HCT116 (cell line): Measurements from ENCODE around the gene ZNF711. TPM values are rescaled to one million over a fixed set of nuclear protein-coding genes. Genes with fewer than 3 reads are reported as not detected.
"Not testable (repeated sequence)": the region's sequence is repeated elsewhere in the genome, so short reads cannot be mapped to it uniquely, and the experiment has no call there.

Experiments used
- ATAC-seq: fragments of 200-7000 bp; cut with Tn5 transposase; 2 replicates; pipeline ENCODE4 v1.9.1; 2020; ENCODE audit warnings: mild to moderate bottlenecking, moderate library complexity
- BruUV-seq: library from RNA; stranded (reverse); fragments of 400-500 nt; replicated peaks from 2 replicates; lab custom pipeline; 2021; lab: Mats Ljungman, UMichigan
- CTCF ChIA-PET: fragments of 300-600 bp; sonication (Branson Sonifier 250); formaldehyde crosslinking; loops from one replicate; lab custom pipeline; 2021; ENCODE audit warnings: antibody characterized with exemption; lab: Charles Lee
- POLR2A ChIA-PET: fragments of 300-600, 350-600 bp; sonication (Branson Sonifier 250); formaldehyde crosslinking; loops from one replicate; lab custom pipeline; 2021; ENCODE audit warnings: antibody characterized with exemption; lab: Charles Lee
- RAD21 ChIA-PET, 2 experiments: fragments of 300-600 bp; sonication (Branson Sonifier 250); formaldehyde crosslinking; loops; one replicate each; lab custom pipeline; 2023; ENCODE audit warnings: low total read pairs in 2 of 2; ENCODE audit not compliant: uncharacterized antibody in 2 of 2, unreplicated experiment in 2 of 2, low non-redundant PET in 1 of 2; lab: Charles Lee
- DNase-seq: peaks from one replicate; pipeline ENCODE4 v3.0.0-alpha.2; 2010; ENCODE audit warnings: low read depth, low spot score
- H2AFZ ChIP-seq: fragments of 200-600 bp; shearing (Covaris generic), sonication (generic); 2 replicates; pipeline ENCODE4 v1.6.1; 2017; ENCODE audit warnings: low read depth, mixed run types, mixed read lengths, antibody characterized with exemption, low read length; ENCODE audit not compliant: poor library complexity, severe bottlenecking
- H3K27ac ChIP-seq: 2 replicates; pipeline ENCODE4 v1.5.1; 2012; ENCODE audit warnings: low read depth, low read length
- H3K27me3 ChIP-seq: fragments of 200-600 bp; sonication (generic); 2 replicates; pipeline ENCODE4 v1.6.1; 2016; ENCODE audit warnings: mixed run types, low read length, mixed read lengths; ENCODE audit not compliant: insufficient read depth
- H3K36me3 ChIP-seq, 2 experiments: fragments of 200-500 bp in 1 of 2; fragments of 200-600 bp in 1 of 2; sonication (Bioruptor generic) in 1 of 2; sonication (generic) in 1 of 2; 2 replicates each; pipeline versions ENCODE4 v1.5.1 to v1.6.1; 2014 to 2016; ENCODE audit warnings: low read length in 2 of 2, inconsistent platforms in 1 of 2, mixed read lengths in 1 of 2, mixed run types in 1 of 2; ENCODE audit not compliant: insufficient read depth in 2 of 2, control insufficient read depth in 1 of 2
- H3K4me1 ChIP-seq, 2 experiments: fragments of 200-600 bp in 1 of 2; sonication (generic) in 1 of 2; 2 replicates each; pipeline versions ENCODE4 v1.5.1 to v1.6.1; 2012 to 2017; ENCODE audit warnings: low read length in 2 of 2, inconsistent platforms in 1 of 2, mild to moderate bottlenecking in 1 of 2, mixed read lengths in 1 of 2, mixed run types in 1 of 2, moderate library complexity in 1 of 2; ENCODE audit not compliant: insufficient read depth in 2 of 2, control insufficient read depth in 1 of 2
- H3K4me2 ChIP-seq: fragments of 200-600 bp; sonication (generic); 2 replicates; pipeline ENCODE4 v1.6.1; 2017; ENCODE audit warnings: mixed run types, low read length, mixed read lengths
- H3K4me3 ChIP-seq, 2 experiments: fragments of 200-600 bp in 1 of 2; sonication (generic) in 1 of 2; replicated peaks in 1 of 2; 2 replicates each; pipeline ENCODE4 v1.5.1; 2011 to 2016; ENCODE audit warnings: low read length in 2 of 2, control low read depth in 1 of 2, low read depth in 1 of 2, mild to moderate bottlenecking in 1 of 2, mixed read lengths in 1 of 2, mixed run types in 1 of 2
- H3K79me2 ChIP-seq: fragments of 200-600 bp; sonication (generic); 2 replicates; pipeline ENCODE4 v1.6.1; 2017; ENCODE audit warnings: mild to moderate bottlenecking, mixed run types, low read length, moderate library complexity, mixed read lengths; ENCODE audit not compliant: insufficient read depth
- H3K9ac ChIP-seq: fragments of 200-600 bp; sonication (generic); 2 replicates; pipeline ENCODE4 v1.6.1; 2016; ENCODE audit warnings: low read length, mixed read lengths
- H3K9me2 ChIP-seq: fragments of 200-600 bp; sonication (generic), shearing (Covaris generic); 2 replicates; pipeline ENCODE4 v1.6.1; 2017; ENCODE audit warnings: mixed run types, mild to moderate bottlenecking, moderate library complexity; ENCODE audit not compliant: insufficient read depth
- H3K9me3 ChIP-seq, 2 experiments: fragments of 200-500 bp in 1 of 2; fragments of 200-600 bp in 1 of 2; sonication (Bioruptor generic) in 1 of 2; sonication (generic) in 1 of 2; 2 replicates each; pipeline ENCODE4 v1.6.1; 2014 to 2017; ENCODE audit warnings: low read length in 2 of 2, mixed read lengths in 2 of 2, inconsistent platforms in 1 of 2, low read depth in 1 of 2, mild to moderate bottlenecking in 1 of 2, mixed run types in 1 of 2, moderate library complexity in 1 of 2; ENCODE audit not compliant: control insufficient read depth in 1 of 2, insufficient read depth in 1 of 2
- H4K20me1 ChIP-seq: fragments of 200-600 bp; sonication (generic), shearing (Covaris generic); 2 replicates; pipeline ENCODE4 v1.6.1; 2017; ENCODE audit warnings: mixed run types, mild to moderate bottlenecking, moderate library complexity; ENCODE audit not compliant: insufficient read depth
- CEBPB ChIP-seq: IDR thresholded peaks from 2 replicates; pipeline ENCODE4 v1.6.1; 2012; ENCODE audit warnings: low read depth
- CTCF ChIP-seq, 3 experiments: fragments of 200-600 bp in 1 of 3; sonication (generic) in 1 of 3; IDR thresholded peaks in 2 of 3; conservative IDR thresholded peaks in 1 of 3; 2 replicates each; pipeline ENCODE4 v1.5.1; 2012 to 2017; ENCODE audit warnings: low read depth in 2 of 3, low read length in 2 of 3, antibody characterized with exemption in 1 of 3, borderline replicate concordance in 1 of 3, control low read depth in 1 of 3, mild to moderate bottlenecking in 1 of 3, mixed read lengths in 1 of 3, mixed run types in 1 of 3, moderate library complexity in 1 of 3; ENCODE audit not compliant: insufficient read depth in 1 of 3
- RAD21 ChIP-seq: IDR thresholded peaks from 2 replicates; pipeline ENCODE4 v1.6.1; 2012; ENCODE audit warnings: low read depth, mild to moderate bottlenecking
- SP1 ChIP-seq: IDR thresholded peaks from 2 replicates; pipeline ENCODE4 v1.6.1; 2012; ENCODE audit warnings: low read depth
- YY1 ChIP-seq: IDR thresholded peaks from 2 replicates; pipeline ENCODE4 v1.6.1; 2011; ENCODE audit warnings: low read length, low read depth, moderate library complexity, mild to moderate bottlenecking; ENCODE audit not compliant: insufficient replicate concordance; ENCODE audit errors: extremely low read depth
- ZBTB33 ChIP-seq: IDR thresholded peaks from 2 replicates; pipeline ENCODE4 v1.6.1; 2011; ENCODE audit warnings: mild to moderate bottlenecking, low read length, moderate library complexity; ENCODE audit not compliant: insufficient replicate concordance; ENCODE audit errors: extremely low read depth
- ZFX ChIP-seq: fragments of 450-650 bp; IDR thresholded peaks from 2 replicates; pipeline ENCODE4 v1.6.1; 2017
- ZNF274 ChIP-seq: fragments of 200-500 bp; sonication (Bioruptor generic); IDR thresholded peaks from 2 replicates; pipeline ENCODE4 v1.6.1; 2014; ENCODE audit warnings: mild to moderate bottlenecking, low read depth, low read length, inconsistent platforms
- intact Hi-C: fragments of 100-400 bp; cut with micrococcal nuclease; formaldehyde crosslinking; loops from 2 replicates; pipeline ENCODE4 v1.10.0; 2022
- total RNA-seq: library from RNA; stranded (reverse); gene quantifications from one replicate; pipeline ENCODE4 v1.2.1, GENCODE V29; 2021; ENCODE audit not compliant: unreplicated experiment

Gene ZNF711
- total RNA-seq, 1 experiment from 2014 or later: 6.1 TPM

- H3K9ac ChIP-seq, intact Hi-C loops, H3K4me2 ChIP-seq, POLR2A ChIA-PET, H4K20me1 ChIP-seq, H3K4me1 ChIP-seq, H3K79me2 ChIP-seq, DNase-seq, H3K27me3 ChIP-seq, H3K36me3 ChIP-seq, H3K27ac ChIP-seq, H3K4me3 ChIP-seq, H2AFZ ChIP-seq, ATAC-seq, CTCF ChIA-PET, BruUV-seq, H3K9me3 ChIP-seq, RAD21 ChIA-PET, H3K9me2 ChIP-seq: not testable (repeated sequence)
These were observed 41.5 kb downstream of the ZNF711 start for GRCh38 chrX:85285286-85285685.

- no peaks in the 10 kb centered on the region for H3K36me3 ChIP-seq
- intact Hi-C loops: no loop called here
- ATAC-seq (peak; percentile 57; the same call in 1 of the 2 replicates), DNase-seq (no peak)
- no peak overlapping the region for H3K9ac ChIP-seq
- H3K9me3 ChIP-seq: no peaks in the 10 kb centered on the region
- H3K27me3 ChIP-seq: no peaks in the 10 kb centered on the region
- H3K9me2 ChIP-seq: no peaks in the 10 kb centered on the region
- RAD21 ChIA-PET: no interaction called here
- no peak overlapping the region for H3K27ac ChIP-seq
- H4K20me1 ChIP-seq: no peaks in the 10 kb centered on the region
- no peaks in the 10 kb centered on the region for H3K4me1 ChIP-seq
- no peak overlapping the region for H3K4me3 ChIP-seq
- H3K4me2 ChIP-seq: no peak overlapping the region
- POLR2A ChIA-PET: no interaction called here
- no TSS peak for BruUV-seq
- TF ChIP-seq RAD21: no peak
- TF ChIP-seq CEBPB: no peak
- TF ChIP-seq SP1: no peak
- TF ChIP-seq YY1: no peak
- no peak for TF ChIP-seq ZBTB33
- TF ChIP-seq ZFX: no peak
- no peak for TF ChIP-seq ZNF274
- peak in 2 of 3 experiments; percentile 4 to 36; a peak in 3 of 6 replicates for TF ChIP-seq CTCF (IDR thresholded peaks at IDR 0.05 in 2 of 3, conservative IDR thresholded peaks at IDR 0.05 in 1 of 3; ENCODE audit: borderline replicate concordance in 1 of 3, insufficient read depth in 1 of 3, low read depth in 2 of 3, low read length in 2 of 3)
- no peaks in the 10 kb centered on the region for H3K79me2 ChIP-seq
- no peak overlapping the region for H2AFZ ChIP-seq
- CTCF ChIA-PET: interaction anchor here (0.7 kb wide), 1 partner anchor 19 kb away, joined by 3 read pairs; no protein-coding TSS in a partner anchor
These were observed 45.4 kb downstream of the ZNF711 start for GRCh38 chrX:85288992-85289723.
